ENCODE data around the gene EHD4.

GRCh38 chr15:41961595-41962202, 10.7 kb downstream of the EHD4 start:
- TF ChIP-seq, protein P1, sequence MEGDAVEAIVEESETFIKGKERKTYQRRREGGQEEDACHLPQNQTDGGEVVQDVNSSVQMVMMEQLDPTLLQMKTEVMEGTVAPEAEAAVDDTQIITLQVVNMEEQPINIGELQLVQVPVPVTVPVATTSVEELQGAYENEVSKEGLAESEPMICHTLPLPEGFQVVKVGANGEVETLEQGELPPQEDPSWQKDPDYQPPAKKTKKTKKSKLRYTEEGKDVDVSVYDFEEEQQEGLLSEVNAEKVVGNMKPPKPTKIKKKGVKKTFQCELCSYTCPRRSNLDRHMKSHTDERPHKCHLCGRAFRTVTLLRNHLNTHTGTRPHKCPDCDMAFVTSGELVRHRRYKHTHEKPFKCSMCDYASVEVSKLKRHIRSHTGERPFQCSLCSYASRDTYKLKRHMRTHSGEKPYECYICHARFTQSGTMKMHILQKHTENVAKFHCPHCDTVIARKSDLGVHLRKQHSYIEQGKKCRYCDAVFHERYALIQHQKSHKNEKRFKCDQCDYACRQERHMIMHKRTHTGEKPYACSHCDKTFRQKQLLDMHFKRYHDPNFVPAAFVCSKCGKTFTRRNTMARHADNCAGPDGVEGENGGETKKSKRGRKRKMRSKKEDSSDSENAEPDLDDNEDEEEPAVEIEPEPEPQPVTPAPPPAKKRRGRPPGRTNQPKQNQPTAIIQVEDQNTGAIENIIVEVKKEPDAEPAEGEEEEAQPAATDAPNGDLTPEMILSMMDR (IDR thresholded peaks at IDR 0.05): no peak
- no peak for TF ChIP-seq POLR2A (IDR thresholded peaks at IDR 0.05)

Measured in body of pancreas (tissue), 4 donors.